ENCODE results near the gene AKAP10.

DNA sequence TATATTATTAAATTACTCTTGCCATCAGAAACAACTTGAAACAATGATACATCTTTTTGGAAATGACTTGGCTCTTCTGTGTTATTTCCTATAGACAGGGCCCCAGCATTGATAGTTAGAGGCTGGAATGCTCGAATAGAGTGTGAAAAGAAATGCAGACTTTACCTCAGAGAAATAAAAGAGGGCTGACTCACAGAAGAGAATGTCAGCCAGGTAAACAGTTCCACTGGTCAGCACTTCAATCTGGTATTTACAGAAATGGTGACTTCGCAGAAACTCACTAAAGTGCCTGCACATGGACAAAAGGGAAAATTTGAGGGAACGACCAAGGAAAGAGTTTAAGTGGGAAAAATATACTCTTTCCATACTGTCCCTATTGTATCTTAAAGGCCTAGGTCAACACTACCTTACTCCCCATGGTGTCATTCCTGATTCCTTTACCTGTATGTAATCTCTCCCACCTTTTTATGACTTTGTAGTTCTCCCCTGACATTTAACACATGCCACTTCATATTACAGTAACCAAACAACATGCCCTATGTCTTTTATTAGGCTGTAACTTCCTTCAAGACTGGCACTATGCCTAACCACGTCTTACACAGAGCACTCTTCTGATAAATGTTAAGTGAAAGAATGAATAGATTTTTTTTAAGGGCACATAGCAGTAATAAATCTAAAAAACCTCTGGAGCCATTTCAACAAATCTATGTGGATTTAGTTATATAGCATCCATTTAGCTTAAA lies 36.7 kb downstream of the AKAP10 start:
- TF ChIP-seq, protein P1, sequence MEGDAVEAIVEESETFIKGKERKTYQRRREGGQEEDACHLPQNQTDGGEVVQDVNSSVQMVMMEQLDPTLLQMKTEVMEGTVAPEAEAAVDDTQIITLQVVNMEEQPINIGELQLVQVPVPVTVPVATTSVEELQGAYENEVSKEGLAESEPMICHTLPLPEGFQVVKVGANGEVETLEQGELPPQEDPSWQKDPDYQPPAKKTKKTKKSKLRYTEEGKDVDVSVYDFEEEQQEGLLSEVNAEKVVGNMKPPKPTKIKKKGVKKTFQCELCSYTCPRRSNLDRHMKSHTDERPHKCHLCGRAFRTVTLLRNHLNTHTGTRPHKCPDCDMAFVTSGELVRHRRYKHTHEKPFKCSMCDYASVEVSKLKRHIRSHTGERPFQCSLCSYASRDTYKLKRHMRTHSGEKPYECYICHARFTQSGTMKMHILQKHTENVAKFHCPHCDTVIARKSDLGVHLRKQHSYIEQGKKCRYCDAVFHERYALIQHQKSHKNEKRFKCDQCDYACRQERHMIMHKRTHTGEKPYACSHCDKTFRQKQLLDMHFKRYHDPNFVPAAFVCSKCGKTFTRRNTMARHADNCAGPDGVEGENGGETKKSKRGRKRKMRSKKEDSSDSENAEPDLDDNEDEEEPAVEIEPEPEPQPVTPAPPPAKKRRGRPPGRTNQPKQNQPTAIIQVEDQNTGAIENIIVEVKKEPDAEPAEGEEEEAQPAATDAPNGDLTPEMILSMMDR (IDR thresholded peaks at IDR 0.05; ENCODE audit: insufficient read depth, low read length, poor library complexity, severe bottlenecking): no peak
- no peak for TF ChIP-seq EZH2phosphoT487 (conservative IDR thresholded peaks at IDR 0.05; ENCODE audit: low read length)

All from SU-DHL-6 (cell line).